Tibial nerve (tissue), 4 donors: ENCODE data around the gene NRXN3.

Source experiments
- EP300 ChIP-seq, 2 donors: sonication (generic); formaldehyde crosslinking; IDR thresholded peaks; one replicate each; pipeline ENCODE4 v1.6.1; 2017; ENCODE audit warnings: antibody characterized with exemption in 2 of 2, mild to moderate bottlenecking in 1 of 2
- POLR2A ChIP-seq, 2 donors: fragments of 450-650 bp; IDR thresholded peaks; one replicate each; pipeline ENCODE4 v1.6.1; 2017; ENCODE audit warnings: antibody characterized with exemption in 2 of 2, mild to moderate bottlenecking in 2 of 2, moderate library complexity in 2 of 2
- TF ChIP-seq, protein P1 (sequence below), 5 experiments: fragments of 200-600 bp in 3 of 5; fragments of 450-650 bp in 2 of 5; sonication (generic) in 3 of 5; IDR thresholded peaks; one replicate each; pipeline ENCODE4 v1.5.1; 2016 to 2019; ENCODE audit warnings: antibody characterized with exemption in 5 of 5, mild to moderate bottlenecking in 3 of 5, moderate library complexity in 2 of 5

DNA sequence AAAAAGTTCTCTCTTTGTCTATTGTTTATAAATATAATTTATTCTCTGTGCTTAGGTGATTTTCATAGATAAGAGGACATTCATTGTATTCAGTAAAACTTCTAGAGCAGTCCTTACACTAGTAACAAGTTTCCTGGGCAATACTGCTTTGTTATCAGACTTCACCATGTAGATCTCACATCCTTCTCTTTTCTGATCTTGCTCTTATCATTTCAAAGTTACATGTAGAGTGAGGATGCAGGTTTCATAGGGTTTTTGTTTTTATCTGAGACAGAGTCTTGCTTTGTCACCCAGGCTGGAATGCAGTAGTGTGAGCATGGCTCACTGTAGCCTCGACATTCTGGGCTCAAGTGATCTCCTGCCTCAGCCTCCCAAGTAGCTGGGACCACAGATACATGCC, 1251.6 kb downstream of the NRXN3 start:
- TF ChIP-seq EP300 (IDR thresholded peaks at IDR 0.05) (no peak), POLR2A (IDR thresholded peaks at IDR 0.05) (no peak)
- TF ChIP-seq, protein P1, sequence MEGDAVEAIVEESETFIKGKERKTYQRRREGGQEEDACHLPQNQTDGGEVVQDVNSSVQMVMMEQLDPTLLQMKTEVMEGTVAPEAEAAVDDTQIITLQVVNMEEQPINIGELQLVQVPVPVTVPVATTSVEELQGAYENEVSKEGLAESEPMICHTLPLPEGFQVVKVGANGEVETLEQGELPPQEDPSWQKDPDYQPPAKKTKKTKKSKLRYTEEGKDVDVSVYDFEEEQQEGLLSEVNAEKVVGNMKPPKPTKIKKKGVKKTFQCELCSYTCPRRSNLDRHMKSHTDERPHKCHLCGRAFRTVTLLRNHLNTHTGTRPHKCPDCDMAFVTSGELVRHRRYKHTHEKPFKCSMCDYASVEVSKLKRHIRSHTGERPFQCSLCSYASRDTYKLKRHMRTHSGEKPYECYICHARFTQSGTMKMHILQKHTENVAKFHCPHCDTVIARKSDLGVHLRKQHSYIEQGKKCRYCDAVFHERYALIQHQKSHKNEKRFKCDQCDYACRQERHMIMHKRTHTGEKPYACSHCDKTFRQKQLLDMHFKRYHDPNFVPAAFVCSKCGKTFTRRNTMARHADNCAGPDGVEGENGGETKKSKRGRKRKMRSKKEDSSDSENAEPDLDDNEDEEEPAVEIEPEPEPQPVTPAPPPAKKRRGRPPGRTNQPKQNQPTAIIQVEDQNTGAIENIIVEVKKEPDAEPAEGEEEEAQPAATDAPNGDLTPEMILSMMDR (IDR thresholded peaks at IDR 0.05), result no peak
